Endothelial cell of umbilical vein (primary cell): Measurements from ENCODE around the gene RBBP4.
"Not testable (repeated sequence)": the region's sequence is repeated elsewhere in the genome, so short reads cannot be mapped to it uniquely, and the experiment has no call there.

Experiments used
- CTCF ChIP-seq, 2 donors: IDR thresholded peaks; 1 replicate in 1 of 2; 2 replicates in 1 of 2; pipeline ENCODE4 v1.5.1; 2011; ENCODE audit warnings: low read length in 2 of 2, mild to moderate bottlenecking in 2 of 2, moderate library complexity in 2 of 2, control low read depth in 1 of 2, inconsistent platforms in 1 of 2, low read depth in 1 of 2; ENCODE audit not compliant: insufficient read depth in 1 of 2; ENCODE audit errors: extremely low read depth in 1 of 2
- POLR2A ChIP-seq: IDR thresholded peaks from 2 replicates; pipeline ENCODE4 v1.6.1; 2012; ENCODE audit warnings: low read depth, mild to moderate bottlenecking, control low read depth, low read length
- POLR2AphosphoS5 ChIP-seq: IDR thresholded peaks from 2 replicates; pipeline ENCODE4 v1.6.1; 2012; ENCODE audit warnings: low read depth, mild to moderate bottlenecking, control low read depth, low read length, moderate library complexity; ENCODE audit not compliant: insufficient read depth

DNA sequence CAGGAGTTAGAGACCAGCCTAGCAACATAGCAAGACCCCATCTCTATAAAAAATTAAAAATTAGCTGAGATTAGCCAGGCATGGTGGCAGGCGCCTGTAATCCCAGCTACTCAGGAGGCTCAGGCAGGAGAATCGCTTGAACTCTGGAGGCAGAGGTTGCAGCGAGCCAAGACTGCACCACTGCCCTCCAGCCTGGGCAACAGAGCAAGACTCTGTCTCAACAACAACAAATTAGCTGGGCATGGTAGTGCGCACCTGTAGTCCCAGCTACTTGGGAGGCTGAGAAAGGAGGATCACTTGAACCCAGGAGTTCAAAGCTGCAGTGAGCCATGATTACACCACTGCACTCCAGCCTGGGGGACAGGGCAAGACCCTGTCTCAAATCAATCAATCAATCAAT is 20.8 kb upstream of the RBBP4 start:
- TF ChIP-seq POLR2AphosphoS5; POLR2A; CTCF (IDR thresholded peaks at IDR 0.05; ENCODE audit: extremely low read depth in 1 of 2, insufficient read depth in 1 of 2, low read depth in 1 of 2, low read length in 2 of 2): not testable (repeated sequence)
